ENCODE data around the gene COL1A2.

- TF ChIP-seq CTCF (IDR thresholded peaks at IDR 0.05): no peak
- TF ChIP-seq POLR2A (IDR thresholded peaks at IDR 0.05): no peak
Observed at GRCh38 chr7:94434042-94434441, 39.3 kb downstream of the COL1A2 start.
